HepG2 (cell line): ENCODE data around the gene IL1A. TPM values are rescaled to one million over a fixed set of nuclear protein-coding genes. Genes with fewer than 3 reads are reported as not detected.

Source experiments
- ASH2L ChIP-seq: fragments of 300-600, 200-600 bp; sonication (generic); IDR thresholded peaks from 2 replicates; pipeline ENCODE4 v1.7.0; 2017; ENCODE audit warnings: low read depth, mild to moderate bottlenecking, moderate library complexity, mixed read lengths, low read length; ENCODE audit not compliant: insufficient read length
- CBX5 ChIP-seq: sonication (generic); formaldehyde crosslinking; IDR thresholded peaks from 2 replicates; pipeline ENCODE4 v1.4.0; 2020; ENCODE audit warnings: missing genetic modification reagents, borderline replicate concordance
- CCDC6 ChIP-seq: sonication (generic); formaldehyde crosslinking; IDR thresholded peaks from 2 replicates; pipeline ENCODE4 v1.8.1; 2022; ENCODE audit warnings: mild to moderate bottlenecking, missing genetic modification reagents, moderate library complexity
- NFRKB ChIP-seq: fragments of 450-650 bp; IDR thresholded peaks from 2 replicates; pipeline ENCODE4 v1.6.1; 2017
- POGZ ChIP-seq: sonication (generic); formaldehyde crosslinking; IDR thresholded peaks from 2 replicates; pipeline ENCODE4 v1.4.0; 2020; ENCODE audit warnings: mild to moderate bottlenecking, missing genetic modification reagents
- RBM39 ChIP-seq: fragments of 200-400 bp; formaldehyde crosslinking; IDR thresholded peaks from one replicate; pipeline ENCODE4 v1.6.1; 2018; ENCODE audit warnings: antibody characterized with exemption, mild to moderate bottlenecking, low read depth, low read length; ENCODE audit not compliant: poor library complexity, severe bottlenecking
- TOE1 ChIP-seq: sonication (generic); formaldehyde crosslinking; IDR thresholded peaks from 2 replicates; pipeline ENCODE4 v1.4.0; 2020; ENCODE audit warnings: mild to moderate bottlenecking, missing genetic modification reagents
- WIZ ChIP-seq: sonication (generic); formaldehyde crosslinking; IDR thresholded peaks from 2 replicates; pipeline ENCODE4 v1.5.1; 2020; ENCODE audit warnings: mild to moderate bottlenecking, missing genetic modification reagents
- ZBTB42 ChIP-seq: sonication (generic); formaldehyde crosslinking; IDR thresholded peaks from 2 replicates; pipeline ENCODE4 v1.5.0; 2020; ENCODE audit warnings: mild to moderate bottlenecking, missing genetic modification reagents
- ZC3H13 ChIP-seq: sonication (generic); formaldehyde crosslinking; IDR thresholded peaks from 2 replicates; pipeline ENCODE4 v1.8.1; 2023; ENCODE audit warnings: mild to moderate bottlenecking, missing genetic modification reagents, moderate library complexity
- ZFP1 ChIP-seq: IDR thresholded peaks from 2 replicates; pipeline ENCODE4 v1.6.1; 2016
- ZNF260 ChIP-seq: sonication (generic); formaldehyde crosslinking; IDR thresholded peaks from 2 replicates; pipeline ENCODE4 v1.4.0; 2020; ENCODE audit warnings: missing genetic modification reagents, low read depth, mild to moderate bottlenecking, borderline replicate concordance
- ZNF496 ChIP-seq: sonication (generic); formaldehyde crosslinking; IDR thresholded peaks from 2 replicates; pipeline ENCODE4 v1.8.1; 2023; ENCODE audit warnings: mild to moderate bottlenecking, moderate library complexity, missing genetic modification reagents; ENCODE audit not compliant: insufficient replicate concordance
- ZNF83 ChIP-seq: sonication (generic); formaldehyde crosslinking; IDR thresholded peaks from 2 replicates; pipeline ENCODE4 v1.4.0; 2020; ENCODE audit warnings: missing genetic modification reagents, mild to moderate bottlenecking, borderline replicate concordance
- polyA plus RNA-seq, 8 experiments: library from polyadenylated mRNA; depleted of rRNA in 3 of 8; stranded (reverse) in 7 of 8; unstranded in 1 of 8; fragments of >200 nt; fragmentation: Illumina TruSeq in 4 of 8; extraction: Trizol in 4 of 8; gene quantifications; 2 replicates each; pipeline versions ENCODE4 v1.2.1 to v1.2.3, GENCODE V29; 2011 to 2016; ENCODE audit warnings: low read depth in 4 of 8, missing spikeins in 1 of 8, mixed read lengths in 1 of 8; ENCODE audit not compliant: insufficient read depth in 1 of 8
- total RNA-seq, 5 experiments: library from RNA; depleted of rRNA; stranded (reverse); fragments of >200 nt; fragmentation: Illumina TruSeq; extraction: Trizol; gene quantifications; 2 replicates each; pipeline ENCODE4 v1.2.3, GENCODE V29; 2016; ENCODE audit warnings: low read depth in 1 of 5
- TF ChIP-seq, protein P1 (sequence below): sonication (generic); formaldehyde crosslinking; IDR thresholded peaks from 2 replicates; pipeline ENCODE4 v1.8.1; 2023; ENCODE audit warnings: mild to moderate bottlenecking, missing genetic modification reagents
- TF ChIP-seq, protein P2 (sequence below): sonication (generic); formaldehyde crosslinking; IDR thresholded peaks from 2 replicates; pipeline ENCODE4 v1.4.0; 2020; ENCODE audit warnings: missing genetic modification reagents
- TF ChIP-seq, protein P3 (sequence below): sonication (generic); formaldehyde crosslinking; IDR thresholded peaks from 2 replicates; pipeline ENCODE4 v1.4.0; 2020; ENCODE audit warnings: missing genetic modification reagents, borderline replicate concordance
- TF ChIP-seq, protein P4 (sequence below): sonication (generic); formaldehyde crosslinking; IDR thresholded peaks from 2 replicates; pipeline ENCODE4 v1.5.1; 2020; ENCODE audit warnings: mild to moderate bottlenecking, missing genetic modification reagents, borderline replicate concordance

IL1A gene
- total and polyA plus RNA-seq, 2 of the 13 experiments (the other 11 are each of a cell fraction or from before 2014, with no cell fraction given) = not detected

DNA sequence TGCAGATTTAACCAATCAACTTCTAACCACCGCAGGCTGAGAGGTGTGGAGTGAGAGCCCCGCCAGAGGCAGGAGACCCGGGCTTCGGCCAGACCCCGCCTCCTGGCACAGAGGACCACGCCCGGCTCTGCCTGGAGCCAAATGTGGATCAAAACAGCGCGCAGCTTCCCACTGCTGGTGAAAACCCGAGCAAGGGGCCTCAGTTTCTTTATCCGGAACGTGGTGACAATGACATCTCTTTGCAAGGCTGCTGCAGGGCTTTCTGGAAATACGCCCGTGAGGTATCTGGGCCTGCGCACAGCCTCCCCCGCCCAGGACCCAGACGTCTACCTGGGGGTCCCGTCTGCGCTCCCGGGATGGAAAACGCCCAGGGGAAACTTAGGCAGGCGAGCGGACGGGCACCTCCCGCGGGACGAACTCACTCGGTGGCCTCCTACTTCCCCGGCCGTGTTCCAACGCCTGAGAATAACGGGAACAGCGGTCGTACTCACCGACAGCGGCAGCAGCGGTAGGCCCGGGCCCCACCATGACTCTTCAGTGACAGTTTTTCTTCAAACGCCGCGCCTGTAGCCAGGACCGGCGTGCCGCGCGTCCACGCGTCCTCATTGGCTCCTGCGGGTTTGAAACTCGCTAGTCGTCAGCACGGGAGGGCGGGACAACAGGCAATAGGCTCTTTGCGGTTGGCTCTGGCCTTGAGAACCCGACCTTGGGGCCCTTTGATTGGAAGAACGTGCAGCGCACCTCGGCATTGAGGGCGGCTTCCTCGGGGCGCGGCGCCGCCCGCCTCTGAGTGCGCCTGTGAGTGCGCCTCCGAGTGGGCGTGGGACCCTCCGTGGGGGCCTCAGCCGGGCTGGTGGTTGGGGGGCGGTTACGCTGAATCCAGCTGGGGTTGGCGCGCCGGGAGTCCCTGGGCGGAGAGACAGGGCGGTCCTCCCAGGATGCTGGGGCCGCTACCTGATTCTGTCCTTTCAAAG is 19.9 kb downstream of the IL1A start, which contains the start of gene CKAP2L (continued):
- TF ChIP-seq ZNF496 (CRISPR knock-in tag) = no peak
- TF ChIP-seq ZC3H13 (CRISPR knock-in tag) = peak; percentile 98
- TF ChIP-seq NFRKB = no peak
- TF ChIP-seq ASH2L = peak; percentile 93
- no peak for TF ChIP-seq ZNF260
- TF ChIP-seq, protein P1, sequence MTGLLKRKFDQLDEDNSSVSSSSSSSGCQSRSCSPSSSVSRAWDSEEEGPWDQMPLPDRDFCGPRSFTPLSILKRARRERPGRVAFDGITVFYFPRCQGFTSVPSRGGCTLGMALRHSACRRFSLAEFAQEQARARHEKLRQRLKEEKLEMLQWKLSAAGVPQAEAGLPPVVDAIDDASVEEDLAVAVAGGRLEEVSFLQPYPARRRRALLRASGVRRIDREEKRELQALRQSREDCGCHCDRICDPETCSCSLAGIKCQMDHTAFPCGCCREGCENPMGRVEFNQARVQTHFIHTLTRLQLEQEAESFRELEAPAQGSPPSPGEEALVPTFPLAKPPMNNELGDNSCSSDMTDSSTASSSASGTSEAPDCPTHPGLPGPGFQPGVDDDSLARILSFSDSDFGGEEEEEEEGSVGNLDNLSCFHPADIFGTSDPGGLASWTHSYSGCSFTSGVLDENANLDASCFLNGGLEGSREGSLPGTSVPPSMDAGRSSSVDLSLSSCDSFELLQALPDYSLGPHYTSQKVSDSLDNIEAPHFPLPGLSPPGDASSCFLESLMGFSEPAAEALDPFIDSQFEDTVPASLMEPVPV (CRISPR knock-in tag) = peak; percentile 100
- TF ChIP-seq, protein P2, sequence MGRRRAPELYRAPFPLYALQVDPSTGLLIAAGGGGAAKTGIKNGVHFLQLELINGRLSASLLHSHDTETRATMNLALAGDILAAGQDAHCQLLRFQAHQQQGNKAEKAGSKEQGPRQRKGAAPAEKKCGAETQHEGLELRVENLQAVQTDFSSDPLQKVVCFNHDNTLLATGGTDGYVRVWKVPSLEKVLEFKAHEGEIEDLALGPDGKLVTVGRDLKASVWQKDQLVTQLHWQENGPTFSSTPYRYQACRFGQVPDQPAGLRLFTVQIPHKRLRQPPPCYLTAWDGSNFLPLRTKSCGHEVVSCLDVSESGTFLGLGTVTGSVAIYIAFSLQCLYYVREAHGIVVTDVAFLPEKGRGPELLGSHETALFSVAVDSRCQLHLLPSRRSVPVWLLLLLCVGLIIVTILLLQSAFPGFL (CRISPR knock-in tag) = 0 out of 2 replicates have a peak, but pooled peaks have one; percentile 65
- TF ChIP-seq CCDC6 = peak; percentile 100
- TF ChIP-seq ZNF83 (CRISPR knock-in tag) = 0 out of 2 replicates have a peak, but pooled peaks have one; percentile 40
- no peak for TF ChIP-seq CBX5 (CRISPR knock-in tag)
- TF ChIP-seq TOE1 (CRISPR knock-in tag) = no peak; the same call in 1 of the 2 replicates
- TF ChIP-seq ZBTB42 (CRISPR knock-in tag) = no peak
- peak; percentile 98 for TF ChIP-seq POGZ (CRISPR knock-in tag)
- TF ChIP-seq, protein P3, sequence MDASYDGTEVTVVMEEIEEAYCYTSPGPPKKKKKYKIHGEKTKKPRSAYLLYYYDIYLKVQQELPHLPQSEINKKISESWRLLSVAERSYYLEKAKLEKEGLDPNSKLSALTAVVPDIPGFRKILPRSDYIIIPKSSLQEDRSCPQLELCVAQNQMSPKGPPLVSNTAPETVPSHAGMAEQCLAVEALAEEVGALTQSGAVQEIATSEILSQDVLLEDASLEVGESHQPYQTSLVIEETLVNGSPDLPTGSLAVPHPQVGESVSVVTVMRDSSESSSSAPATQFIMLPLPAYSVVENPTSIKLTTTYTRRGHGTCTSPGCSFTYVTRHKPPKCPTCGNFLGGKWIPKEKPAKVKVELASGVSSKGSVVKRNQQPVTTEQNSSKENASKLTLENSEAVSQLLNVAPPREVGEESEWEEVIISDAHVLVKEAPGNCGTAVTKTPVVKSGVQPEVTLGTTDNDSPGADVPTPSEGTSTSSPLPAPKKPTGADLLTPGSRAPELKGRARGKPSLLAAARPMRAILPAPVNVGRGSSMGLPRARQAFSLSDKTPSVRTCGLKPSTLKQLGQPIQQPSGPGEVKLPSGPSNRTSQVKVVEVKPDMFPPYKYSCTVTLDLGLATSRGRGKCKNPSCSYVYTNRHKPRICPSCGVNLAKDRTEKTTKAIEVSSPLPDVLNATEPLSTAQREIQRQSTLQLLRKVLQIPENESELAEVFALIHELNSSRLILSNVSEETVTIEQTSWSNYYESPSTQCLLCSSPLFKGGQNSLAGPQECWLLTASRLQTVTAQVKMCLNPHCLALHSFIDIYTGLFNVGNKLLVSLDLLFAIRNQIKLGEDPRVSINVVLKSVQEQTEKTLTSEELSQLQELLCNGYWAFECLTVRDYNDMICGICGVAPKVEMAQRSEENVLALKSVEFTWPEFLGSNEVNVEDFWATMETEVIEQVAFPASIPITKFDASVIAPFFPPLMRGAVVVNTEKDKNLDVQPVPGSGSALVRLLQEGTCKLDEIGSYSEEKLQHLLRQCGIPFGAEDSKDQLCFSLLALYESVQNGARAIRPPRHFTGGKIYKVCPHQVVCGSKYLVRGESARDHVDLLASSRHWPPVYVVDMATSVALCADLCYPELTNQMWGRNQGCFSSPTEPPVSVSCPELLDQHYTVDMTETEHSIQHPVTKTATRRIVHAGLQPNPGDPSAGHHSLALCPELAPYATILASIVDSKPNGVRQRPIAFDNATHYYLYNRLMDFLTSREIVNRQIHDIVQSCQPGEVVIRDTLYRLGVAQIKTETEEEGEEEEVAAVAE = no peak; the same call in 1 of the 2 replicates
- TF ChIP-seq WIZ (CRISPR knock-in tag) = peak; percentile 72; the same call in 1 of the 2 replicates
- TF ChIP-seq RBM39 = peak; percentile 87
- TF ChIP-seq ZFP1 (CRISPR knock-in tag) = no peak
- TF ChIP-seq, protein P4, sequence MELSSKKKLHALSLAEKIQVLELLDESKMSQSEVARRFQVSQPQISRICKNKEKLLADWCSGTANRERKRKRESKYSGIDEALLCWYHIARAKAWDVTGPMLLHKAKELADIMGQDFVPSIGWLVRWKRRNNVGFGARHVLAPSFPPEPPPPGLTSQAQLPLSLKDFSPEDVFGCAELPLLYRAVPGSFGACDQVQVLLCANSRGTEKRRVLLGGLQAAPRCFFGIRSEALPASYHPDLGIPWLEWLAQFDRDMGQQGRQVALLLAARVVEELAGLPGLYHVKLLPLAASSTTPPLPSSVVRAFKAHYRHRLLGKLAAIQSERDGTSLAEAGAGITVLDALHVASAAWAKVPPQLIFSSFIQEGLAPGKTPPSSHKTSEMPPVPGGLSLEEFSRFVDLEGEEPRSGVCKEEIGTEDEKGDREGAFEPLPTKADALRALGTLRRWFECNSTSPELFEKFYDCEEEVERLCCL = peak; percentile 70; the same call in 1 of the 2 replicates
